HepG2 (cell line): ENCODE data around the gene AQP12A. TPM values are rescaled to one million over a fixed set of nuclear protein-coding genes. Genes with fewer than 3 reads are reported as not detected.

Experiments
- ATAC-seq: fragments of 200-7000 bp; cut with Tn5 transposase; 3 replicates; pipeline ENCODE4 v1.9.1; 2020; ENCODE audit warnings: mild to moderate bottlenecking, moderate library complexity
- BruUV-seq: library from RNA; stranded (reverse); fragments of 400-500 nt; replicated peaks from 2 replicates; lab custom pipeline; 2021; lab: Mats Ljungman, UMichigan
- CTCF ChIA-PET: fragments of 300-600 bp; formaldehyde crosslinking; extraction: SDS; loops from one replicate; lab custom pipeline; 2021; ENCODE audit warnings: low total read pairs, inconsistent platforms, low intra/inter-chr PET ratio; lab: Yijun Ruan, JAX
- POLR2A ChIA-PET: fragments of 350-600 bp; sonication (Branson Sonifier 250); formaldehyde crosslinking; loops from one replicate; lab custom pipeline; 2020; ENCODE audit warnings: antibody characterized with exemption, inconsistent platforms; lab: Yijun Ruan, JAX
- DNase-seq: peaks from one replicate; pipeline ENCODE4 v3.0.0-alpha.2; 2015; ENCODE audit warnings: low spot score
- FAIRE-seq: peaks from 3 replicates; lab custom pipeline; 2011; peaks lifted over from hg19 to GRCh38; lab: Jason Lieb, UNC
- H2AFZ ChIP-seq: one replicate; pipeline ENCODE4 v1.6.1; 2011; ENCODE audit warnings: low read length, inconsistent platforms
- H3K27ac ChIP-seq: fragments of 300-600 bp; 3 replicates; pipeline ENCODE4 v1.8.0; 2011; ENCODE audit warnings: mixed run types, mild to moderate bottlenecking, mixed read lengths, low read length, inconsistent platforms; ENCODE audit not compliant: insufficient read depth; ENCODE audit errors: extremely low read length
- H3K27me3 ChIP-seq, 2 experiments: fragments of 200-600 bp in 1 of 2; 2 replicates in 1 of 2; 3 replicates in 1 of 2; pipeline versions ENCODE4 v1.6.0 to v1.8.0; 2011; ENCODE audit warnings: low read length in 2 of 2, mild to moderate bottlenecking in 2 of 2, moderate library complexity in 2 of 2, inconsistent platforms in 1 of 2; ENCODE audit not compliant: insufficient read depth in 2 of 2, control insufficient read depth in 1 of 2
- H3K36me3 ChIP-seq, 2 experiments: fragments of 200-600 bp in 1 of 2; replicated peaks in 1 of 2; 2 replicates in 1 of 2; 3 replicates in 1 of 2; pipeline versions ENCODE4 v1.5.1 to v1.8.0; 2011; ENCODE audit warnings: low read length in 2 of 2, inconsistent platforms in 1 of 2; ENCODE audit not compliant: insufficient read depth in 2 of 2, control insufficient read depth in 1 of 2
- H3K4me1 ChIP-seq: 2 replicates; pipeline ENCODE4 v1.5.1; 2012; ENCODE audit warnings: low read length, inconsistent platforms; ENCODE audit not compliant: insufficient read depth
- H3K4me2 ChIP-seq: 2 replicates; pipeline ENCODE4 v1.6.0; 2011; ENCODE audit warnings: low read depth, low read length, inconsistent platforms
- H3K4me3 ChIP-seq, 3 experiments: fragments of 200-600 bp in 1 of 3; sonication (generic), shearing (Covaris generic) in 1 of 3; replicated peaks in 1 of 3; 2 replicates each; pipeline ENCODE4 v1.5.1; 2011 to 2016; ENCODE audit warnings: low read length in 3 of 3, inconsistent platforms in 2 of 3, low read depth in 2 of 3, mild to moderate bottlenecking in 2 of 3, control low read depth in 1 of 3, mixed read lengths in 1 of 3; ENCODE audit not compliant: insufficient read depth in 1 of 3
- H3K79me2 ChIP-seq: one replicate; pipeline ENCODE4 v1.6.1; 2011; ENCODE audit warnings: low read length, inconsistent platforms; ENCODE audit not compliant: insufficient read depth
- H3K9ac ChIP-seq: 2 replicates; pipeline ENCODE4 v1.6.0; 2011; ENCODE audit warnings: mild to moderate bottlenecking, low read depth, low read length, inconsistent platforms; ENCODE audit not compliant: insufficient read depth
- H3K9me3 ChIP-seq: 2 replicates; pipeline ENCODE4 v1.5.1; 2012; ENCODE audit warnings: mild to moderate bottlenecking, low read length
- H4K20me1 ChIP-seq: 2 replicates; pipeline ENCODE4 v1.6.0; 2011; ENCODE audit warnings: inconsistent platforms, mild to moderate bottlenecking, low read length, moderate library complexity; ENCODE audit not compliant: insufficient read depth
- ARNT2 ChIP-seq: sonication (generic); formaldehyde crosslinking; IDR thresholded peaks from 2 replicates; pipeline ENCODE4 v1.8.0; 2022; ENCODE audit warnings: mild to moderate bottlenecking, low read depth, missing genetic modification reagents, moderate library complexity
- WGBS: methylation state at CpG from one replicate; pipeline ENCODE4 v1.1.6; 2017; ENCODE audit warnings: low lambda C conversion rate; 5-methylcytosine and 5-hydroxymethylcytosine counted together
- in situ Hi-C: cut with HindIII; loops from 2 replicates; pipeline ENCODE4 v1.10.0; 2017; ENCODE audit warnings: low pct_unique_long_range_greater_than_20kb; ENCODE audit not compliant: extremely low pct_ligation_motif_present
- intact Hi-C: fragments of 100-400 bp; cut with micrococcal nuclease; formaldehyde crosslinking; loops from one replicate; pipeline ENCODE4 v1.10.0; 2022; ENCODE audit not compliant: unreplicated experiment
- polyA plus RNA-seq, 8 experiments: library from polyadenylated mRNA; depleted of rRNA in 3 of 8; stranded (reverse) in 7 of 8; unstranded in 1 of 8; fragments of >200 nt; fragmentation: Illumina TruSeq in 4 of 8; extraction: Trizol in 4 of 8; gene quantifications; 2 replicates each; pipeline versions ENCODE4 v1.2.1 to v1.2.3, GENCODE V29; 2011 to 2016; ENCODE audit warnings: low read depth in 4 of 8, missing spikeins in 1 of 8, mixed read lengths in 1 of 8; ENCODE audit not compliant: insufficient read depth in 1 of 8
- total RNA-seq, 5 experiments: library from RNA; depleted of rRNA; stranded (reverse); fragments of >200 nt; fragmentation: Illumina TruSeq; extraction: Trizol; gene quantifications; 2 replicates each; pipeline ENCODE4 v1.2.3, GENCODE V29; 2016; ENCODE audit warnings: low read depth in 1 of 5
- TF ChIP-seq, protein P1 (sequence below): sonication (generic); formaldehyde crosslinking; IDR thresholded peaks from 2 replicates; pipeline ENCODE4 v1.4.0; 2020; ENCODE audit warnings: missing genetic modification reagents

Gene AQP12A
- total and polyA plus RNA-seq, 2 of the 13 experiments (the other 11 are each of a cell fraction or from before 2014, with no cell fraction given), result not detected

DNA sequence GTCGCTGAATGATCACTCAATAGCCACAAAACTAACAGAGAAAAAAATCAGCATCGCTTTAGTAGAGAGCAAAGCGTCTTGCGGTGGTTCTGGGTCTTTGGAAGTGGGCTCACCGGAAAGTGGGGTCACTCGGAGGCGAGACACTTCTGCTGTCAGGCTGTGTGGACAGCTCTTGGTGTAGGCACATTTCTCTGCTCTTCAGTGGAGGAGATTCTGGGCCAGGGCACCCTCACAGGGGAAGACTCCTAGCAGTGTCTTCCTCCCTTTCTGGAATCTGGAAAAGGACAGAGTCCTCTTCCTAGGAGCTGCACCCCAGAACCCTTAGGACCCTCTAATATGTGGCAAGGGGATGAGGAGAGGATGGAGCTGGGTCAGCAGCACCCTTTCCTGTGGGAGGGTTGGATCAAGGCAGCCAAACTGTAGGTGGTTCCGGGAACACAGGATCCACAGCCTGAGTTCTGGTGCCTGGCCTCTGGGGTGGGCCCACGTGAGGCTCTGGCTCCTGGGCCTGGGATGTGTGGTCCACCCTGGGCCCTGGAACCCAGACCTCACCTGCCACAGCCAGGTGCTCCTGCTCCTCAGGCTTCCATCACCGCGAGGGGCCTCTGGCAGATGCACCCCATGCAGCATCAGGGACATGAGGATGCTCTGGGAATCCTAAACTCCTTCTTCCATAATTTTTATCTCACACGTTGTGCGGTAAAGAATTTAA, 41.3 kb upstream of the AQP12A start:
- H3K27me3 ChIP-seq, result peaks cover 22 to 89% of the 10 kb centered on the region in 2 experiments

More for the DNA sequence above, 41.3 kb upstream of the AQP12A start:
- 21% methylated on average over 12 of the region's 13 CpGs for WGBS
- TF ChIP-seq, protein P1, sequence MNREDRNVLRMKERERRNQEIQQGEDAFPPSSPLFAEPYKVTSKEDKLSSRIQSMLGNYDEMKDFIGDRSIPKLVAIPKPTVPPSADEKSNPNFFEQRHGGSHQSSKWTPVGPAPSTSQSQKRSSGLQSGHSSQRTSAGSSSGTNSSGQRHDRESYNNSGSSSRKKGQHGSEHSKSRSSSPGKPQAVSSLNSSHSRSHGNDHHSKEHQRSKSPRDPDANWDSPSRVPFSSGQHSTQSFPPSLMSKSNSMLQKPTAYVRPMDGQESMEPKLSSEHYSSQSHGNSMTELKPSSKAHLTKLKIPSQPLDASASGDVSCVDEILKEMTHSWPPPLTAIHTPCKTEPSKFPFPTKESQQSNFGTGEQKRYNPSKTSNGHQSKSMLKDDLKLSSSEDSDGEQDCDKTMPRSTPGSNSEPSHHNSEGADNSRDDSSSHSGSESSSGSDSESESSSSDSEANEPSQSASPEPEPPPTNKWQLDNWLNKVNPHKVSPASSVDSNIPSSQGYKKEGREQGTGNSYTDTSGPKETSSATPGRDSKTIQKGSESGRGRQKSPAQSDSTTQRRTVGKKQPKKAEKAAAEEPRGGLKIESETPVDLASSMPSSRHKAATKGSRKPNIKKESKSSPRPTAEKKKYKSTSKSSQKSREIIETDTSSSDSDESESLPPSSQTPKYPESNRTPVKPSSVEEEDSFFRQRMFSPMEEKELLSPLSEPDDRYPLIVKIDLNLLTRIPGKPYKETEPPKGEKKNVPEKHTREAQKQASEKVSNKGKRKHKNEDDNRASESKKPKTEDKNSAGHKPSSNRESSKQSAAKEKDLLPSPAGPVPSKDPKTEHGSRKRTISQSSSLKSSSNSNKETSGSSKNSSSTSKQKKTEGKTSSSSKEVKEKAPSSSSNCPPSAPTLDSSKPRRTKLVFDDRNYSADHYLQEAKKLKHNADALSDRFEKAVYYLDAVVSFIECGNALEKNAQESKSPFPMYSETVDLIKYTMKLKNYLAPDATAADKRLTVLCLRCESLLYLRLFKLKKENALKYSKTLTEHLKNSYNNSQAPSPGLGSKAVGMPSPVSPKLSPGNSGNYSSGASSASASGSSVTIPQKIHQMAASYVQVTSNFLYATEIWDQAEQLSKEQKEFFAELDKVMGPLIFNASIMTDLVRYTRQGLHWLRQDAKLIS, result no peak
- TF ChIP-seq ARNT2 (CRISPR knock-in tag), result no peak
- no peaks in the 10 kb centered on the region for H3K79me2 ChIP-seq
- H3K36me3 ChIP-seq, result no peaks in the 10 kb centered on the region
- H4K20me1 ChIP-seq, result no peaks in the 10 kb centered on the region
- POLR2A ChIA-PET, result no interaction called here
- in situ Hi-C loops (no loop called here), intact Hi-C loops (no loop called here)
- CTCF ChIA-PET, result no interaction called here
- no peak overlapping the region for H2AFZ ChIP-seq
- H3K4me2 ChIP-seq, result no peak overlapping the region
- no peaks in the 10 kb centered on the region for H3K4me1 ChIP-seq
- BruUV-seq, result no TSS peak
- no peak overlapping the region for H3K27ac ChIP-seq
- ATAC-seq (no peak), FAIRE-seq (no peak), DNase-seq (no peak)
- H3K9ac ChIP-seq, result no peak overlapping the region
- H3K4me3 ChIP-seq, result no peak overlapping the region
- peaks cover 8% of the 10 kb centered on the region for H3K9me3 ChIP-seq
